Raji (cell line): ENCODE measurements around the gene PLIN4.
A peak's percentile ranks its signal among the peaks of the same experiment; 100 is the strongest.

Source experiments
- POLR2A ChIP-seq: IDR thresholded peaks from 2 replicates; pipeline ENCODE4 v1.6.1; 2011; ENCODE audit warnings: low read depth, low read length, control low read depth; ENCODE audit not compliant: insufficient read depth

The PLIN4 gene

DNA sequence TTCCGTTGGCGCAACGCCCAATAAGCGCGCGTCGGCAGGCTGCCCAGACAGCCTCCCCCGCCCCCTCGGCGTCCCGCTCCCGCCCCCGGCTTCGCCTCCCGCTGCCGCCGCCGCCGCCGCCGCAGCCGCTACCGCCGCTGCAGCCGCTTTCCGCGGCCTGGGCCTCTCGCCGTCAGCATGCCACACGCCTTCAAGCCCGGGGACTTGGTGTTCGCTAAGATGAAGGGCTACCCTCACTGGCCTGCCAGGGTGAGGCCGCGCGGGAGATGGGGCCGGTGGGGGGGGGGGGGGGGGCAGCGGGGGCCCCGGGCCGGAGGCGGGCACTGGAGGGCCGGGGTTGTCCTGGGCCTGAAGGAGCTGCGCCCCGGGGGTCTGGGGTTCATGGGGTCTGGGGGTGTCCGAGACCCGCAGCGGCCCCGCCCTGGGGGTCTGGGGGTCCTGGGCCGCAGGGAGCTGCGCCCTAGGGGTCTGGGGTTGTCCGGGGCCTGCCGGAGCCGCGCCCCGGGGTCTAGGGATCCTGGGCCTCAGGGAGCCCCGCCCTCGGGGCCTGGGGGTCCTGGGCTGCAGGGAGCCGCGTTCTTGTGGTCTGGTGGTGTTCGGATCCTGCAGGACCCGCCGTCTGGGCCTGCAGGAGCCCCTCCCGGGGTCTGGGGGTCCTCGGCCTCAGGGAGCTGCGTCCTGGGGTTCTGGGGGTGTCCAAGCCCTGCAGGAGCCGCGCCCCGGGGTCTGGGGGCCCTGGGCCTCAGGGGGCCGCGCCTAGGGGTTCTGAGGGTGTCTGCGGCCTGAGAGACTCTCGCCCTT lies 45.9 kb downstream of the PLIN4 start, which contains the start of gene HDGFL2:
Gene HDGFL2, plus strand, starts transcription at position 124 of the 801 bp plus-strand sequence. Its CDS starts 54 bp downstream, at position 178.
- peak; percentile 42 for TF ChIP-seq POLR2A

DNA sequence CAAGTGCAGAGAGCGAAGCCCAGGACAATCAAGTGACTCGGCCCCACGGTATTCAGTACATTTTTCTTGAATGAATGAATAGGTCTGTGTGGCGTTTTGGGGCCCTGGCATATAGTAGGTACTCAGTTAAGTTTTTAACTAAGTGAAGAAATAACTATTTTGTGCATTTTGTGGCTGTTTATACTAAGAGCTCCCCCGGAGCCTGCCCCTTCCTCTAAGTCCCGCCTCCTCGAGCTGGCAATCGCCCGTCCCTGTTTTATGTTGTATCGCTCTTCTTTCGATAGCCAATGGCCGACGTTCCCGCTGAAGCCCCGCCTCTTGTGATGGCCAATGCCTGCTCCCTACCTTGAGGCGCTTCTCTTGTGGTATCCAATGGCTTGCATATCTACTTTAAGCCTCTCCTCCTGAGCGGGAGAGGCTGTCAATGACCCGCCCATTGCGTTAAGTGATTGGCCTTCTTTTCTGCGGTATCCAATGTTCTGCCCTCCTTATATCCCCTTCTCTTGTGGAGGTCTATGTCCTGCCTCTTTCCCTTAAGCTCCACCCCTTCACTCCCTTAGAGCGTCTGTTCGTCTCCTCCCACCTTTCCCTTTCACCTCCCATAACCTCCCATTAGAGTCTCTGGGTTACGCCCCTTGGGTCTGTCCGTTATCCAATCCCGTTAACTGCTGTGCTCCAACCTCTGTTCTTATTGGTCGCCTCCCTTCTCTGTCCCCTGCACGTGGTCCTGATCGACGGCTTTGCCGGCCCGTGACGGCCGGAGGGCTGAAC lies 46.7 kb downstream of the PLIN4 start:
- peak; percentile 49 for TF ChIP-seq POLR2A

DNA sequence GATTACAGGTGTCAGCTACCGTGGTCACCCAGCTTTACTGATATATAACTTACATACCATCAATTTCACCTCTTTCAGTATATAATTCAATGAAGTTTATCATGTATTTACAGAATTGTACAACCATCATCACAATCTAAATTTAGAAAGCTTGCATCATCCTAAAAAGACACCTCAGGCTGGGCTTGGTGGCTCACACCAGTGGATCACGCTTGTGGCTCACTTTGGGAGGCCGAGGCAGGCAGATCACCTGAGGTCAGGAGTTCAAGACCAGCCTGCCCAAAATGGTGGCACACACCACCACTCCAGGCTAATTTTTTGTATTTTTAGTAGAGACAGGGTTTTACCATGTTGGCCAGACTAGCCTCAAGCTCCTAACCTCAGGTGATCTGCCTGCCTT lies 50.5 kb downstream of the PLIN4 start:
- no peak for TF ChIP-seq POLR2A

DNA sequence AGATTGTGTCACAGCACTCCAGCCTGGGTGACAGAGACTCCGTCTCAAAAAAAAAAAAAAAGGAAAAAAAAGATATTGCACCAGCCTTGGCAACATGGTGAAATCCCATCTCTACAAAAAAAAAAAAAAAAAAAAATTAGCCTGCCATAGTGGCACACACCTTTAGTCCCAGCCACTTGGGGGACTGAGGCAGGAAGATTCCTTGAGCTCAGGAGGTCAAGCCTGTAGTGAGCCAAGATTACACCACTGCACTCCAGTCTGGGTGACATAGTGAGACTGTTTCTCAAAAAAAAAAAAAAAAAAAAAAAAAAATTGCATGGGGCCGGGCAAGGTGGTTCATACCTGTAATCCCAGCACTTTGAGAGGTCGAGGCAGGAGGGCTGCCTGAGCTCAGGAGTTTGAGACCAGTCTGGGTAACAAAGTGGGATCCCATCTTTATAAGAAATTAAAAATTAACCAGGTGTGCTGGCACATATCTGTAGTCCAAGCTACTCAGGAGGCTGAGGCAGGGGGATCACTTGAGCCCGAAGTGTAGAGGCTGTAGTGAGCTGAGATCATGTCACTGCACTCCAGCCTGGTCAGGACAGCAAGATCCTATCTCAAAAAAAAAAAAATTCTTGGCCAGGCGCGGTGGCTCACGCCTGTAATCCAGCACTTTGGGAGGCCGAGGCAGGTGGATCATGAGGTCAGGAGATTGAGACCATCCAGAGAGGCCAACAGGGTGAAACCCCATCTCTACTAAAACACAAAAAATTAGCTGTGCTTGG lies 53.3 kb downstream of the PLIN4 start:
- TF ChIP-seq POLR2A = no peak

DNA sequence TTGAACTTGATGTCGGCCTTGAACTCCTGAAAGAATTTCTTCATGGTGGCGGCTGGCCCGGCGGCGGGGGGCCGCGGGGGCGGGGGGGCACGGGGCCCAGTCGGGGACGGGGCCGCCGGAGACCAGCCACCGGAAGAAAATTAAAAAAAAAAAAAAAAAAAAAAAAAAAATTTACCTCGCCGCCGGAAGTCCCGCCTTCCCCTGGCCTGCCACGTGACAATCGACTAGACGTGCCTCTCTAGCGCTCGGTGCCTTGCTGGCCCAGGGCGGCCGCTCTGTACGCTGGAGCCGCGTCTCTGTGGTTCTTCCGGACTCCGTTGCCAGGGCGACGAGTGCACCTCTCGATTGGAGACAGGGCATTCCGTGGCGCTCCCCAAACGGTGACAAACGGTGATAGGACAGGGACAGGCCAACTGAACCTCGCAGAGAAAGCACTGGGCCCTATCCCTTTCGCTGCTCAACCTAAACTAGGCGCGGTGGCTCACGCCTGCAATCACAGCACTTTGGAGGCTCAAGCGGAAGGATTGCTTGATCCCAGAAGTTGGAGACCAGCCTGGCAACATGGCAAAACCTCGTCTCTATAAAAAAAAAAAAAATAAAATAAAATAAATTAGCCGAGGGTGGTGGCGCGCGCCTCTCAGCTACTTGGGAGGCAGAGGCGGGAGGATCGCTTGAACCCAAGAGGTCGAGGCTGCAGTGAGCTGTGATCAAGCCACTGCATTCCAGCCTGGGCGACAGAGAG lies 60.5 kb downstream of the PLIN4 start, which contains the start of gene UBXN6:
Gene UBXN6, minus strand, starts transcription at position 141 of the 742 bp plus-strand sequence. Its CDS starts 97 bp downstream, at position 44.
- TF ChIP-seq POLR2A = peak; percentile 51

DNA sequence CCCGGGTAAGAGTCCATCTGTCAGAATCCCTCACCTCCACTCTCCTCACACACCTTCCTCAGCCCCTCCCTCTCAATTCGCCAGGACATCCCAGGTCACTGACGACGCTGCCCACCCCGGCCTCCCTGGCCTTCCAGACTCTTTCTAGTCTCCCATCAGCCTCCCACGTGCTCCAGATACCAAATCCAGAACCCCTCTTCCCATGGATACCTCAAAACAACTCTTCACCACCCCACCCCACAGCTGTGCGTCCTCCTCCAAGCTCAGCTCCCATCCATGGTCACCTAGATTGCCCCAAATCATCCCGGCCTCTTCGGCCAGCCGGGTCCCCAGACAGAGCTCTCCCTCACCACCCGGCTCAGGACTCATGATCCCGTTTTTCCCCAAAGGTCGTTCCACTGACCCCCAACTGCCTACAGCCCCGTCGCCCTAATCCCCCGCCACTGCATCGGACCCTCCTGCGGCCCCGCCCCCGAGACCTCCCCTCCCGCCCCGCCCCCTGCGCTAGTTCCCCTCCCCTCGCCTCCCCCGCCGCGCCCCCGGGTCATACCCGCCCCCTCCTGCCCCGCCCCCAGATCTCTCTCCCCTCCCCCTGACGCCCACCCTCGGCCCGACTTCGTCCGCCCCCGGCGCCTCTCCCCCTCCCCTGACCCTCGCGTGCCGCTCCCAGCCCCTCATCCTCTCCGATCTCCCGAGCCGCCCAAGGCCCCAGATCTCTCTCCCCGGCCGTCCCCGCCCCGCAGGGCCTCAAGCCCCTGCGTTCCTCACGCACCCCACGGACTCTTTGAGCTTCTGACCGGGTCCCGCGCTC lies 61.2 kb downstream of the PLIN4 start:
- no peak for TF ChIP-seq POLR2A

DNA sequence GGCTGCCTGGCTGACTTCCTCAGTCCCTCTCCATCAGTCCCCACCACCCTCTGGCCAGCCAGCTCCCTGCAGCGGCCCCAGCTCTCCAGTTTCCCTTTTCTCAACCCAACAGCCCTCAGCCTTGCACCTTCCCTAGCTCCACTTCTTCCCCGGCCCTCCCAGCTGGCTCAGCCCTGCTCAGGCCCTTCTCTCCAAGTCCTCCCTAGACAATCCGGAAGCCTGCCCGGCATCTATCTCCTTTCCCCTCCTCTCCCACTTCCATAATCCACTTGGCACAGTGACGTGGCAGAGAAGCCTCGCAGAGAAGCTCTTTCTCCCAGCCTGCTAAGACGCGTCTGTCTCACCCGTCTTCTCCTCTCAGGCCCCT lies 61.8 kb downstream of the PLIN4 start:
- TF ChIP-seq POLR2A = no peak

DNA sequence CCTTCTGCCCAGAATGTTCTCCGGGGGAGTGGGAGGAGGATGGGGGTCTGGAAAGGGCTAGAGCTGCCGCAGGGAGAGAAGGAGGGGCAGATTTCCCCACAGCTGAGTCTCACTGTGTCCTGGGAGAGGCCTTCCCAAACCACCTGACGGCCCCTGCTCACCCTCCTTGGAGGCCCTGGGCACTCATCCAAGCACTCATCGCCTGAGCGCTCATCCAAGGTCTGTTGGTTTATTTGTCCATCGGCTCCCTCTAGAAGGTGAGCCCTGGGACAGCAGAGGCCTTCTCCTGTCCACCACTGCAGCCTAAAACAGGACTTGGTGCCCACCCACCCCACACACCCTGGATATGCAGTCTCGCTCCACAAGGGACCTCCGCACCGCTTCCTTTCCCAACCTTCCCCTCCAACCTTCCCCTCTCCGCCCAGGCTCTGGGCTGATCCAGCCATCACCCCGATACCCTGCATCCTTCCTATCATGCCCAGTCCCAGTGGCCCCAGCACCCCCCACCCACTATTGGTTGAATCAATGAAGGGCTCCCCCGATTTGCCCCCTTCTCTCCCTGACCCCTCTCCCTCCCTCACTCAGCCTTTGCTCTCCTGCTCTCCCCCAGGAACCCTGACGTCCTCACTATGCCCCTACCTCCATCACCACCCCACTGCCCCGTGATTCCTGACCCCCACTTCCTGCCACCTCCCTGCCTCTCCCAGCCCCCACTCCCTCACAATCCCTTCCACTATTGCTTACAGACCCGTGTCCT lies 62.4 kb downstream of the PLIN4 start:
- no peak for TF ChIP-seq POLR2A

DNA sequence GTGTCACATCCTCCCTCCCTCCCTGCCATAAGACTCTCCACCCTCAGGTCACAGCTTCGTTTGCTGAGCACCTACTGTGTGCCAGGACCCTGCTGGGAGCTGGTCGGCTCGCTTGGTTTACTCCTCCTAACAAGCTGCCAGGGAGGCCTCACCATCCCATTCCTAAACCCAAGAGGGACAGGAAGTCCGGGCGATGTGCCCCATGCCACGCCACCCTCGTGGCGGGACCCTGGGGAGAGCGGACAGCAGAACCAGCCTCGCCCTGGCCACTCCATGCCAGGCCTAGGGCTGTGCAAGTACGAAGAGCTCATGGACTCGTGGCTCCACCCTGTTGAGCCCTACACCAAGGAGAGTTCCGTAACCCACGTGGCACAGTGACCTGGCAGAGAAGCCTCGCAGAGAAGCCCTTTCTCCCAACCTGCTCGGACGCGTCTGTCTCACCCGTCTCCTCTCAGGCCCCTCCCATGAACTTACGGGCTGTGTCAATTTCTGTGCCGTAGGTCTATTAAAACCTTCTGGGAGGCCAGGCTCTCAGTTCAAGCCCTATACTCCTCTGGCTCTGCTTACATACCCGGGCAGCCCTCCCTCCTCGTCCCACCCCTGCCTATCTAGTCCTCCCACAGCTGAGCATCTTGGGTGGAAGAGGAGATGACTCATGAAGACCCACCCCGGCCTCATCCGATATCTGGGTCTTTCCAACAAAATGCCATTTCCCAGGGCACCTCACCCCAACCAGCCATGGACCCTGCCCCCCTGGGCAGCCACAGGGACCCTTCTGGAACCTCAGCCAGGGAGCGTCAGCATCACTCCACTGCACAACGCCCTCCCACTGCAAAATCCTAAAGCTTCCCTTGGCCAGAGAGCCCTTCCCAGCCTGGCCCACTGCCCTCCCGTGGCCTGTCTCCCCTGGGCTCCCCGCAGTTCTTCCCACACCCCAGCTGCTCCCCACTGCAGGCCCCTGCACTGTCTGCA lies 63.3 kb downstream of the PLIN4 start:
- TF ChIP-seq POLR2A = no peak

DNA sequence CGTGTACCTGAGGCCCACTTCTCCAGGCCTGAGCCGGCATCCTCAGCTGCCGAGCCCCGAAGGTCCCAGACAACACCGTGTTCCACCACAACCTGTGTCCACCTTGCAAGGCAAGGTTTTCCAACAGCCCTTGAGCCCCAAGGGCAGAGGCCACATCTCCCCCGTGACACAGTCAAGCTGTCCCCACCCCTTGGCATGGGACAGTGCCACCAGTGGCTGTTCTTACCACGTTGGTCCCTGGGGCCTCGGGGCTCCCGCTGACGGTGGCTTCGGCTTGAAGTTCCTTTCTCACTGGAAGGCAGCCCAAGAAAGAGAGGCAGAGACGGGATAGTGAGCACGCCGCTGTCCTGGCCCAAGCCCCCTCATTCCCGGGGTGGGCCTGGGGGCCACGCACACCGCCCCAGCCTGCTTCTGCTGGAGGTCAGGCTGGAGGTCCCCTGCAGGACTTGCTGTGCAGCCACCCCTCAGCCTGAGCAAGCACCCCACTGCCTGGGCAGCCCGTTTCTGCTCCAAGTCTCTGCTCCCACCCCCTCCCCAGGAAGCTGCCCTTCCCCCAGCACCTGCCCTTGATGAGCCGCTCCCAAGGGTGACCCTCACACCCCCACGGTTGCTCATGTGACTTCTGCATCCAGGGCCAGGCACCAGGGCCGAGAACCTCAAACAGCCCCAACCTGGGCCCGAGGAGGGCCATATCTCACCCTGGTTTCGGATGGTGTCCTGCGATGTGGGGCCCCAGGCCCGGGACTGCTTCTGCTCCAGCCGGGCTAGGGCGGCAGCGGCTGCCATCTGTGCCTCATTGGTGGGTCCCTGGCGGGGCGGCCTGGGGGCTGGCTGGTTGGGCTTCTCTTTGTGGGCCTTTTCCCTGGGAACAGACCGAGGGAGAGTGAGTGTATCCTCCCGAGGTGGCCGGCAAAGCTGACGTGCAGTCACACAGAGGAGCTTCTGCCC lies 64.8 kb downstream of the PLIN4 start:
- no peak for TF ChIP-seq POLR2A

DNA sequence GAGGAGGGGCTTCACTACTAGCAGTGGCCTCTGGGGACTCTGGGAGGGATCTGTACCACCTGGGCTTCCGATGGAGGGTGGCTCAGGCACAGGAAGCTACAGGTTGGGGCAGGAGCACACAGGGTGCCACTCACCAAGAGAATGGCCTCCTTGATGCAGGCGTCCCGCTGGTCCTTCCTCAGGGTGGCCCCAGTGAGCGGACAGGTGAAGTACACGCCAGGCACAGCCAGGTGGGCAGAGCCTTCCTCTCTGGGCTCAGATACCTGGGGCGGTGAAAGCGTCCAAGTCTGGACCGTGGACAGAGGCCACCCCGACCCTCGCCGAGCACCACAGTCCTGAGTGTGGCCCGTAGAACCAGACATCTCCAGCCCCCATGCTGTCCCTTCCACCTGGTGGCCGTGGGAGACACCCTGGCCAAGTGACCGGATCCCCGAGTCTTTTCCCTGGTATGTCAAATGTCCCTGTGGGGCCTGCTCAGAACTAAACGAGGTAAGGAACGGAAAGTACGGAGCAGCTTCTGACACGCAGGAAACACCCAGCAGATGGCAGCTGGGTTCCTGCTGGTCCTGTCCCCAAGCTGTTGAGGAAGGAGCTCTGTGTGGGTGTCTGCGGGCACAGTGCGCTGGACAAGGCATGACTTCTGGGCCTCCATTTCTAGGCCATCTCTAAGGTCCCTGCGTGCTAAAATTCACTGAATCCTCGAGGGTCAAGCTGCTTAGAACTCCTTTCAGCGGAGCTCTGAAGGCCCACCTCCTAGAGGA lies 65.9 kb downstream of the PLIN4 start:
- TF ChIP-seq POLR2A = no peak
